IPS DF 4.7 (cell line): ENCODE measurements around the gene RC3H2.
A peak's percentile ranks its signal among the peaks of the same experiment; 100 is the strongest.

Source experiments
- DNase-seq: peaks from one replicate; pipeline ENCODE4 v3.0.0-alpha.2; 2013; ENCODE audit warnings: low spot score; ENCODE audit errors: extremely low read depth

RC3H2 gene

GRCh38 chr9:122904823-122905710, at the start of gene RC3H2:
TSS of gene RC3H2 (minus strand) at chr9:122905359. CDS start at chr9:122897509, 7,850 bp downstream.
- DNase-seq = peak; percentile 100

- no peak for DNase-seq
These were observed 49.1 kb upstream of the RC3H2 start for GRCh38 chr9:122954253-122954691.

GRCh38 chr9:122951056-122951455, 45.9 kb upstream of the RC3H2 start:
- no peak for DNase-seq

- DNase-seq = no peak
These were observed 45.1 kb upstream of the RC3H2 start for GRCh38 chr9:122950263-122950662.

- DNase-seq = no peak
These were observed 44.5 kb upstream of the RC3H2 start for GRCh38 chr9:122949696-122950095.

GRCh38 chr9:122948313-122948712, 43.2 kb upstream of the RC3H2 start:
- no peak for DNase-seq

GRCh38 chr9:122946461-122947005, 41.4 kb upstream of the RC3H2 start:
- no peak for DNase-seq

- DNase-seq = no peak
These were observed 40.1 kb upstream of the RC3H2 start for GRCh38 chr9:122944960-122945888.

GRCh38 chr9:122941582-122942234, 36.5 kb upstream of the RC3H2 start:
- no peak for DNase-seq

GRCh38 chr9:122940749-122941581, 35.8 kb upstream of the RC3H2 start, which contains the start of gene RABGAP1:
TSS of gene RABGAP1 (plus strand) at chr9:122941020. CDS start at chr9:122957060, 16,040 bp downstream.
- DNase-seq = peak; percentile 90

GRCh38 chr9:122940454-122940748, 35.2 kb upstream of the RC3H2 start:
- DNase-seq = no peak

GRCh38 chr9:122939601-122940000, 34.4 kb upstream of the RC3H2 start:
- DNase-seq = no peak

GRCh38 chr9:122936883-122937282, 31.7 kb upstream of the RC3H2 start:
- no peak for DNase-seq

GRCh38 chr9:122936464-122936863, 31.3 kb upstream of the RC3H2 start:
- no peak for DNase-seq

GRCh38 chr9:122931226-122932121, 26.3 kb upstream of the RC3H2 start, which contains the start of gene ZBTB26:
TSS of gene ZBTB26 (minus strand) at chr9:122931512. CDS start at chr9:122919934, 11,578 bp downstream.
- DNase-seq = peak; percentile 94

- DNase-seq = no peak
These were observed 25.5 kb upstream of the RC3H2 start for GRCh38 chr9:122930541-122931225.

- no peak for DNase-seq
These were observed 24.7 kb upstream of the RC3H2 start for GRCh38 chr9:122929796-122930354.

- DNase-seq = no peak
These were observed 18.8 kb upstream of the RC3H2 start for GRCh38 chr9:122923947-122924346.
